ENCODE measurements around the gene PBOV1.

Gene PBOV1

GRCh38 chr6:138238368-138238767, 20.1 kb upstream of the PBOV1 start:
- TF ChIP-seq CTCF (IDR thresholded peaks at IDR 0.05) = no peak

- TF ChIP-seq CTCF (IDR thresholded peaks at IDR 0.05) = no peak
These were observed 19.2 kb upstream of the PBOV1 start for GRCh38 chr6:138237463-138237862.

GRCh38 chr6:138235693-138236092, 17.4 kb upstream of the PBOV1 start:
- no peak for TF ChIP-seq CTCF (IDR thresholded peaks at IDR 0.05)

- no peak for TF ChIP-seq CTCF (IDR thresholded peaks at IDR 0.05)
These were observed 16.9 kb upstream of the PBOV1 start for GRCh38 chr6:138235205-138235604.

- TF ChIP-seq CTCF (IDR thresholded peaks at IDR 0.05) = no peak
These were observed 16.1 kb upstream of the PBOV1 start for GRCh38 chr6:138234363-138234762.

GRCh38 chr6:138231381-138231886, 13.1 kb upstream of the PBOV1 start:
- TF ChIP-seq CTCF (IDR thresholded peaks at IDR 0.05) = no peak

- TF ChIP-seq CTCF (IDR thresholded peaks at IDR 0.05) = no peak
These were observed 12.6 kb upstream of the PBOV1 start for GRCh38 chr6:138230759-138231380.

GRCh38 chr6:138230221-138230620, 11.9 kb upstream of the PBOV1 start:
- no peak for TF ChIP-seq CTCF (IDR thresholded peaks at IDR 0.05)
